A549 (cell line): ENCODE results near the gene BCORL1.

ENCODE experiments used
- EP300 ChIP-seq, 2 experiments: fragments of >200 bp; sonication (Bioruptor Twin); formaldehyde crosslinking; IDR thresholded peaks; 2 replicates in 1 of 2; 3 replicates in 1 of 2; pipeline ENCODE4 v1.6.1; 2016 to 2017
- MAFK ChIP-seq: fragments of 450-650 bp; IDR thresholded peaks from 2 replicates; pipeline ENCODE4 v1.6.1; 2014; ENCODE audit not compliant: partially characterized antibody
- POLR2AphosphoS2 ChIP-seq: conservative IDR thresholded peaks from 2 replicates; pipeline ENCODE4 v1.6.1; 2012; ENCODE audit warnings: low read length, improper control_type of control experiment, inconsistent platforms

DNA sequence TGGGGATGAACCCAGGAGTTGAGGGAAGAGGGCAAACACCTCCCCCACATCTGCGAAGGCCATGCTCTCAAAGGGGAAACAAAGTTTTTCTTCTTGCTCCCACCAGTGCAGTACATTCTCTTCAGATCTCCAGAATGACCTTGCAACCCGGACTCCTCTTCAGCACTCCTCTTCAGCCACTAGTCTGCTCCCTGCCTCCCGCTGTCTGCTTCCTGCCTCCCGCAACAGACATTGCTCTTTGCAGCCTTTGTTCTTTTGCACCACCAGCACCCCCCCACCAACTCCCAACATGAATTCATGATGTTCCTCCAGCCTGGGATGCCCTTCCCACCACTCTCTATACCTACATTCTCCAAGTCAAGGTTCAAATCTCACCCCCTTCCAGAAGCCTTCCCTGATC is 44.4 kb upstream of the BCORL1 start:
- TF ChIP-seq EP300 (IDR thresholded peaks at IDR 0.05) (no peak), POLR2AphosphoS2 (no peak), MAFK (no peak)
